Stimulated activated CD4-positive, alpha-beta T cell treated with anti-CD3 and anti-CD28 coated beads, Interleukin-2, amount 100 ng/mL, for 4 hours (primary cell): ENCODE data around the gene C17orf107.
A peak's percentile ranks its signal among the peaks of the same experiment; 100 is the strongest.
"Not testable (repeated sequence)": the region's sequence is repeated elsewhere in the genome, so short reads cannot be mapped to it uniquely, and the experiment has no call there.

Experiments used
- DNase-seq: peaks from one replicate; pipeline ENCODE4 v3.0.0-alpha.2; 2020; ENCODE audit warnings: low read depth

The C17orf107 gene

GRCh38 chr17:4901108-4901647 lies 1.8 kb downstream of the C17orf107 start:
- DNase-seq: no peak

- DNase-seq: no peak
Observed at GRCh38 chr17:4901648-4902344, 2.5 kb downstream of the C17orf107 start.

GRCh38 chr17:4902540-4902939 lies 3.2 kb downstream of the C17orf107 start:
- DNase-seq: no peak

GRCh38 chr17:4903051-4903818 lies 3.9 kb downstream of the C17orf107 start, which contains the start of gene CHRNE:
TSS of gene CHRNE (minus strand) at chr17:4903098. CDS start at chr17:4903063, 35 bp downstream.
- DNase-seq: peak; percentile 70

GRCh38 chr17:4906642-4907041 lies 7.3 kb downstream of the C17orf107 start:
- not testable (repeated sequence) for DNase-seq

GRCh38 chr17:4908301-4908700 lies 9.0 kb downstream of the C17orf107 start:
- no peak for DNase-seq

- DNase-seq: peak; percentile 40
Observed at GRCh38 chr17:4908711-4909496, 9.6 kb downstream of the C17orf107 start.

GRCh38 chr17:4913994-4914393 lies 14.7 kb downstream of the C17orf107 start:
- no peak for DNase-seq

- DNase-seq: not testable (repeated sequence)
Observed at GRCh38 chr17:4914551-4914950, 15.2 kb downstream of the C17orf107 start.

GRCh38 chr17:4919511-4920047 lies 20.2 kb downstream of the C17orf107 start:
- DNase-seq: no peak

- DNase-seq: no peak
Observed at GRCh38 chr17:4920351-4921048, 21.2 kb downstream of the C17orf107 start.

- no peak for DNase-seq
Observed at GRCh38 chr17:4921320-4921719, 22.0 kb downstream of the C17orf107 start.

- not testable (repeated sequence) for DNase-seq
Observed at GRCh38 chr17:4926577-4927335, 27.4 kb downstream of the C17orf107 start.

- DNase-seq: no peak
Observed at GRCh38 chr17:4928881-4929280, 29.5 kb downstream of the C17orf107 start.

GRCh38 chr17:4931963-4932362 lies 32.6 kb downstream of the C17orf107 start, which contains the start of gene GP1BA:
TSS of gene GP1BA (plus strand) at chr17:4932277. CDS start at chr17:4932605, 328 bp downstream.
- no peak for DNase-seq

- no peak for DNase-seq
Observed at GRCh38 chr17:4932756-4933155, 33.4 kb downstream of the C17orf107 start.

GRCh38 chr17:4933646-4934045 lies 34.3 kb downstream of the C17orf107 start:
- DNase-seq: no peak

- DNase-seq: no peak
Observed at GRCh38 chr17:4934173-4934979, 35.0 kb downstream of the C17orf107 start.

GRCh38 chr17:4935650-4936049 lies 36.3 kb downstream of the C17orf107 start:
- DNase-seq: no peak

- DNase-seq: no peak
Observed at GRCh38 chr17:4936436-4936835, 37.1 kb downstream of the C17orf107 start.
